AG08395 (cell line): ENCODE data around the gene LYRM4.

ENCODE experiments used
- DNase-seq: peaks from one replicate; pipeline ENCODE4 v3.0.0; 2012; ENCODE audit warnings: mixed read lengths, low spot score

The LYRM4 gene

GRCh38 chr6:5098501-5099270, 162.1 kb downstream of the LYRM4 start:
- DNase-seq, result no peak

GRCh38 chr6:5096482-5096881, 164.3 kb downstream of the LYRM4 start:
- no peak for DNase-seq

- no peak for DNase-seq
Measured at GRCh38 chr6:5095236-5095635, 165.5 kb downstream of the LYRM4 start.

GRCh38 chr6:5094327-5094726, 166.4 kb downstream of the LYRM4 start:
- DNase-seq, result peak; percentile 93

GRCh38 chr6:5093231-5094015, 167.3 kb downstream of the LYRM4 start:
- no peak for DNase-seq

GRCh38 chr6:5091210-5092069, 169.3 kb downstream of the LYRM4 start:
- no peak for DNase-seq

- DNase-seq, result no peak
Measured at GRCh38 chr6:5090603-5091002, 170.1 kb downstream of the LYRM4 start.

GRCh38 chr6:5089481-5090438, 171.0 kb downstream of the LYRM4 start:
- DNase-seq, result no peak

GRCh38 chr6:5088780-5089179, 172.0 kb downstream of the LYRM4 start:
- no peak for DNase-seq

GRCh38 chr6:5087389-5087788, 173.4 kb downstream of the LYRM4 start:
- no peak for DNase-seq

GRCh38 chr6:5086294-5086890, 174.4 kb downstream of the LYRM4 start:
- no peak for DNase-seq

- no peak for DNase-seq
Measured at GRCh38 chr6:5085648-5086293, 175.0 kb downstream of the LYRM4 start.

GRCh38 chr6:5084781-5085647, 175.7 kb downstream of the LYRM4 start, which contains the start of gene PPP1R3G:
TSS of gene PPP1R3G (plus strand) at chr6:5085341. CDS start at chr6:5085486, 145 bp downstream.
- DNase-seq, result peak; percentile 47

GRCh38 chr6:5084360-5084780, 176.4 kb downstream of the LYRM4 start:
- peak; percentile 33 for DNase-seq

GRCh38 chr6:5083813-5084359, 176.9 kb downstream of the LYRM4 start:
- DNase-seq, result no peak

GRCh38 chr6:5083307-5083583, 177.5 kb downstream of the LYRM4 start:
- DNase-seq, result no peak

GRCh38 chr6:5082487-5083306, 178.1 kb downstream of the LYRM4 start:
- peak; percentile 92 for DNase-seq

- no peak for DNase-seq
Measured at GRCh38 chr6:5081955-5082354, 178.8 kb downstream of the LYRM4 start.
